IPS DF 6.9 (cell line): ENCODE results near the gene LRRC75A.
A peak's percentile ranks its signal among the peaks of the same experiment; 100 is the strongest.
"Not testable (repeated sequence)": the region's sequence is repeated elsewhere in the genome, so short reads cannot be mapped to it uniquely, and the experiment has no call there.

Experiments used
- DNase-seq: peaks from one replicate; pipeline ENCODE4 v3.0.0-alpha.2; 2013; ENCODE audit warnings: low read depth, low spot score
- H3K27ac ChIP-seq: one replicate; pipeline ENCODE4 v1.5.1; 2013; ENCODE audit warnings: low read length, control low read depth
- H3K27me3 ChIP-seq: 2 replicates; pipeline ENCODE4 v1.6.1; 2013; ENCODE audit warnings: mild to moderate bottlenecking, low read length; ENCODE audit not compliant: control insufficient read depth, insufficient read depth
- H3K36me3 ChIP-seq: 2 replicates; pipeline ENCODE4 v1.6.1; 2013; ENCODE audit warnings: low read length; ENCODE audit not compliant: control insufficient read depth, insufficient read depth
- H3K4me1 ChIP-seq: 2 replicates; pipeline ENCODE4 v1.6.1; 2013; ENCODE audit warnings: low read length; ENCODE audit not compliant: control insufficient read depth, insufficient read depth
- H3K4me3 ChIP-seq: 2 replicates; pipeline ENCODE4 v1.5.1; 2013; ENCODE audit warnings: mild to moderate bottlenecking, low read length
- H3K9me3 ChIP-seq: 2 replicates; pipeline ENCODE4 v1.6.1; 2013; ENCODE audit warnings: low read length, inconsistent platforms; ENCODE audit not compliant: control insufficient read depth, insufficient read depth
- WGBS: extraction: QIAGEN DNeasy Blood & Tissue Kit; methylation state at CpG from one replicate; pipeline ENCODE4 v1.1.7; 2013; ENCODE audit warnings: mixed read lengths, missing lambda C conversion rate; ENCODE audit not compliant: insufficient read length, insufficient coverage; 5-methylcytosine and 5-hydroxymethylcytosine counted together

LRRC75A gene, protein sequence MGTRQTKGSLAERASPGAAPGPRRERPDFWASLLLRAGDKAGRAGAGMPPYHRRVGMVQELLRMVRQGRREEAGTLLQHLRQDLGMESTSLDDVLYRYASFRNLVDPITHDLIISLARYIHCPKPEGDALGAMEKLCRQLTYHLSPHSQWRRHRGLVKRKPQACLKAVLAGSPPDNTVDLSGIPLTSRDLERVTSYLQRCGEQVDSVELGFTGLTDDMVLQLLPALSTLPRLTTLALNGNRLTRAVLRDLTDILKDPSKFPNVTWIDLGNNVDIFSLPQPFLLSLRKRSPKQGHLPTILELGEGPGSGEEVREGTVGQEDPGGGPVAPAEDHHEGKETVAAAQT

DNA sequence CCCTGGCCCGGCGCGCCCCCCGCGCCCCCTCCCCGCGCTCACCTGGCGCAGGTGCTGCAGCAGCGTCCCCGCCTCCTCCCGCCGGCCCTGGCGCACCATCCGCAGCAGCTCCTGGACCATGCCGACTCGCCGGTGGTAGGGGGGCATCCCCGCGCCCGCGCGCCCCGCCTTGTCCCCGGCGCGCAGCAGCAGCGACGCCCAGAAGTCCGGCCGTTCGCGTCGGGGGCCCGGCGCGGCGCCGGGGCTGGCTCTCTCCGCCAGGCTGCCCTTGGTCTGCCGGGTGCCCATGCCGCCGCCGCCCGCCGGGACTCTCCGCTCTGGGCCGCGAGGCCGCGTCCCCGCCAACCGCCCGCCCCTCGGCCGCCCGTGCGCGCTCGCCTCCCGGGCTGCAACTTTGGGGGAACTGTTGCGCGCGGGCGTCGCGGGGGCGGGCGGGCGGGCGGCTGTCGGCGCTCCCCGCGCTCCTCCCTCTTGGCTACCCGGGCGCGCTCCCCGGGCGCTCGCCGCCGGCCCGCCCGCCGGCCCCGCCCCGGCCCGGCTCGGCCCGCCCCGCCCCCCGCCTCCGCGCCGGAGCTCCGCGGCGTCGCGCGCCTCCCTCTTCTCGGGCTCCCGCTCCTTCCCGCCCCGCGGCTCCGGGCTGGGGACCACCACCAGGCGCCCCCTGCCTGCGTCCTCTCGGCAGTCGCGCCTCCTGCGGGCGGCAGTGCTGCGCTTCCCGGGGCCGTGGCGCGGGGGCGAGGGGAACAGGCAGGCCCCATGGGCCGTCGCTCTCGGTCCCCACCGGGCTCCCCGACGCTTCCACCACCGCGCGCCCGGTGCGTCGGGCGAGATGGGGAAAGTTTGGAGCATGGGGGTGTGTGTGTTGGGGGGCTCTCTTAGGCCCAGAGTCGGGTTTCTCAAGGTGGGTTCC lies at the start of gene LRRC75A:
TSS of gene LRRC75A (minus strand) at position 491 of the 910 bp plus-strand sequence. CDS start at position 288, 203 bp downstream.
- no CpG with 5 or more reads among the region's 134 CpGs for WGBS
- Histone ChIP-seq H3K4me3 (peak within 1 kb of the TSS; percentile 53; the same call in 1 of the 2 replicates), H3K36me3 (no peaks in the 10 kb centered on the region), H3K4me1 (peaks cover 7% of the 10 kb centered on the region), H3K9me3 (no peaks in the 10 kb centered on the region), H3K27ac (no peak within 1 kb of the TSS), H3K27me3 (no peaks in the 10 kb centered on the region)
- no peak for DNase-seq

DNA sequence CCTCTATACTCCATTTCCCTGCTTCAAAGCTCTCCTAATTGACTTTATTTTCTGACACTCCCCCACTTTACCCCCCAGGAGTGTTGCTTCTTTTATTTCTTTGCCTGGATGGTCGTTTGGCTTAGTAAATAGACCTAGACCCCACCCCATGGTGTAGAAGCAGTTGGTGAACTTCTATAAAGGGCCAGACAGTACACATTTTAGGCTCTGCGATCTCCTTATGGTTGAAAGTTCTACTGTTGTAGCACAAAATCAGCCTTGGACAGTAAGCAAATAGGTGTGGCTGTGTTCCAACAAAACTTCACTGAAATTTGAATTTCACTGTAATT lies 45.1 kb upstream of the LRRC75A start:
- Histone ChIP-seq H3K9me3 (no peaks in the 10 kb centered on the region), H3K4me1 (no peaks in the 10 kb centered on the region), H3K36me3 (no peaks in the 10 kb centered on the region), H3K4me3 (no peak overlapping the region), H3K27me3 (no peaks in the 10 kb centered on the region), H3K27ac (no peak overlapping the region)
- no CpG with 5 or more reads among the region's 2 CpGs for WGBS
- DNase-seq: no peak

DNA sequence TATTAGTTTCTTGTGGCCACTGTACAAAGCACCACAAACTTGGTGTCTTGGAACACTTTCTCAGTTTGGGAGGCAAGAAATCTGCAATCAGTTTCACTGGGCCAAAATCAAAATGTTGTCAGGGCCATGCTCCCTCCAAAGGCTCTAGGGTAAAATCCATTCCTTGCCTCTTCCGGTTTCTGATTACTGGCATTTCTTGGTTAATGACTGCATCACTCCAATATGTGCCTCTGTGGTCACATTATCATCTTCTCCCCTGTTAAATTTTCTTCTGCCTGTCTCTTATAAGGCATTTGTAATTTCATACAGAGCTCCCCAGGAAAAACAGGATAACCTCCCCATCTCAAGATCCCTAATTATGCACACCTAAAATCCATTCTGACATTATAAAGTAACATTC lies 42.2 kb upstream of the LRRC75A start:
- DNase-seq: no peak
- WGBS: no CpG with 5 or more reads among the region's 1 CpG
- Histone ChIP-seq H3K27me3 (no peaks in the 10 kb centered on the region), H3K4me3 (no peak overlapping the region), H3K4me1 (no peaks in the 10 kb centered on the region), H3K27ac (no peak overlapping the region), H3K9me3 (no peaks in the 10 kb centered on the region), H3K36me3 (no peaks in the 10 kb centered on the region)

DNA sequence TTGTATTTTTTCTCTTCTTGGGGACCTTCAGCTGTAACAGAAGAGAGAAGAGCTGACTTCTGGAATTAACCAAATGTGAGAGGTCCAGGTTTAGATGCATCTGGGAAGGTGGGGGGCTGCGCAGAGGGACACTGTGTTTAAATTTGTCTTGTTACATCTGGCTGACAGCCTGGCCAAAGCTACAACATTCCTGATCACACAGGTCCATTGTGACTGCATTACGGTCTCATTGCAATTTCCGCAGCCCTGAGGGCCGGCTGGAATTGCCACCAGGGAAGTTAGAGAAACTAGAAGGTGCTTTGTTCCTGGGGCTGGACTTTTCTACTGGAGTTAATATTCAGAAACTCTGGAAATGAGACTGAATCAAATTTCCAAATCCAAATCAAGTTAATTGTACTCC lies 37.9 kb upstream of the LRRC75A start:
- no peak for DNase-seq
- Histone ChIP-seq H3K36me3 (no peaks in the 10 kb centered on the region), H3K27me3 (no peaks in the 10 kb centered on the region), H3K4me1 (no peaks in the 10 kb centered on the region), H3K27ac (no peak overlapping the region), H3K4me3 (no peak overlapping the region), H3K9me3 (no peaks in the 10 kb centered on the region)
- WGBS: no CpG with 5 or more reads among the region's 4 CpGs

DNA sequence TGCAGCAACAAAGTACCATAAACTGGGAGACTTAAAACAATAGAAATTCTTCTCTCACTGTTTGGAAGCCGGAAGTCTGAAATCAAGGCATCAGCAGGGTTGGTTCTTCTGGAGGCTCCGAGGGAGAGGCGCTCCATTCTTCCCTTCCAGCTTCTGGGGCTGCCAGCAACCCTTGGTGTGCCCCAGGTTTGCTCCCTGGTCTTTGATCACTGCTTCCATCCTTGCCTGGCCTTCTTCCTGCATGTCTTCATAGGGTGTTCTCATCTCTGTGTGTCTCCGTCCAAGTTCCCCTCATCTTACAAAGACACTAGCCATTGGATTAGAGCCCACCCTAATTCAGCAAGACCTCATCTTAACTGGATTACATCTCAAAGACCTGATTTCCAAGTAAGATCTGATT lies 35.3 kb upstream of the LRRC75A start:
- Histone ChIP-seq H3K27me3 (no peaks in the 10 kb centered on the region), H3K36me3 (no peaks in the 10 kb centered on the region), H3K9me3 (no peaks in the 10 kb centered on the region), H3K4me1 (no peaks in the 10 kb centered on the region), H3K27ac (no peak overlapping the region), H3K4me3 (no peak overlapping the region)
- no CpG with 5 or more reads among the region's 4 CpGs for WGBS
- DNase-seq: no peak

DNA sequence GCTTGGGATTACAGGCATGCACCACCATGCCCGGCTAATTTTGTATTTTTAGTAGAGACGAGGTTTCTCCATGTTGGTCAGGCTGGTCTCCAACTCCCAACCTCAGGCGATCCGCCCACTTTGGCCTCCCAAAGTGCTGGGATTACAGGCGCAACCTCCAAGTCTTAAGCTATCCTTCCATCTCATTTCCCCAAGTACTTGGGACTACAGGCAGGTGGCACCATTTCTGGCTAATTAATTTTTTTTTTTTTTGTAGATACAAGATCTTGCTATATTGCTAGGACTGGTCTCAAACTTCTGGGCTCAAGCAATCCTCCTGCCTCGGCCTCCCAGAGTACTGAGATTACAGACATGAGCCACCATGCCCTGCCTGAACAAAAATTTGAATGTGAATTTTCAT lies 33.6 kb upstream of the LRRC75A start:
- no CpG with 5 or more reads among the region's 6 CpGs for WGBS
- not testable (repeated sequence) for H3K4me3 ChIP-seq, DNase-seq, H3K27ac ChIP-seq, H3K27me3 ChIP-seq, H3K4me1 ChIP-seq, H3K9me3 ChIP-seq, H3K36me3 ChIP-seq

DNA sequence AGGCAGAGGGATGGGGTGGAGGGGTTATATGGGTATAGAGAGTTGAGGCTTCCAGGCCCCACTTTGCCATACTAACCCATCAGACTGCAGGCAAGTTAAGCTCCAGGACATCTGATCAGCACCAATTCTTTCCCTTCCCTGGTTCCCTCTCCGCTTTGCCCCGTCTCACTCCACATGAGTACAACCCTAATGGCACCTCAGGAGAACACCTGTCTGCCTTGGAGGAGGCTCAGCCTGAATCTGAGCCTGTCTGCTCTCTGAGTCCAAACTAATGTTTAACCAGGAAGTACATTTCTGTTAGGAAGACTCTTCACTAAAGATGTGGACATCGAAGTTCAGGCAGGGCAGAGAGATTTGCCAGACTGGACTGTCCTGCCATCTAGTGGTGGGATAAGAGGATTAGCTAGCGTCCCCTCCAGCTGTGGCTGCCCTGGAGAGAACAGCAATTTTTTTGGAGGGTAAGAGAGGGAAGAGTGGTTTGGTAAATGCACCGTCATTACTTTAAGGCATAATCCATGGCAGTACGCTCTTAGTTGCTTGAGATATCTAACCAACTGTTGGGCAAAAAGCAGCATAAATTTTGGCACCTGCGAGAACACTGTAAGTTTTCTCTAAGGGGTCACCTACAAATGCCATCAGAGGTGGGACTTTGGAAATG lies 29.2 kb upstream of the LRRC75A start:
- peaks cover 2% of the 10 kb centered on the region for H3K4me1 ChIP-seq
- no peak overlapping the region for H3K4me3 ChIP-seq
- peak; percentile 70 for DNase-seq
- no peaks in the 10 kb centered on the region for H3K36me3 ChIP-seq
- 0 out of 2 replicates have a peak, but pooled peaks cover 2% of the 10 kb centered on the region for H3K27me3 ChIP-seq
- H3K27ac ChIP-seq: no peak overlapping the region
- H3K9me3 ChIP-seq: no peaks in the 10 kb centered on the region
- WGBS: no CpG with 5 or more reads among the region's 7 CpGs

DNA sequence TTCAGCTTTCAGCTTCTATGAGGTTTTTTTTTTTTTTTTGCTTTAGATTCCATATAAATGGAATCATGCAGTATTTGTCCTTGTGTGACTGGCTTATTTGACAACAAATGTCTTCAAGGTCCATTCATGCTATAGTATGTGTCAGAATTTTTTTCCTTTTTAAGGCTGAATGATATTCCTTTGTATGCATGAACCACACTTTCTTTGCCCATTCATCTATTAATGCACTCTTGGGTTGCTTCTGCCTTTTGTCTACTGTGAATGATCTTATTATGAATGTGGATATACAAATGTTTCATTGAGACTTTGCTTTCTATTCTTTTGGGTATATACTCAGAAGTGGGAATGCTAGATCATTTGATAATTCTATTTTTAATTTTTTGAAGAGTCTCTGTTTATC lies 27.0 kb upstream of the LRRC75A start:
- H3K36me3 ChIP-seq: no peaks in the 10 kb centered on the region
- DNase-seq: no peak
- peaks cover 3% of the 10 kb centered on the region for H3K4me1 ChIP-seq
- no peak overlapping the region for H3K27ac ChIP-seq
- H3K4me3 ChIP-seq: no peak overlapping the region
- no peaks in the 10 kb centered on the region for H3K9me3 ChIP-seq
- H3K27me3 ChIP-seq: 0 out of 2 replicates have a peak, but pooled peaks cover 2% of the 10 kb centered on the region

DNA sequence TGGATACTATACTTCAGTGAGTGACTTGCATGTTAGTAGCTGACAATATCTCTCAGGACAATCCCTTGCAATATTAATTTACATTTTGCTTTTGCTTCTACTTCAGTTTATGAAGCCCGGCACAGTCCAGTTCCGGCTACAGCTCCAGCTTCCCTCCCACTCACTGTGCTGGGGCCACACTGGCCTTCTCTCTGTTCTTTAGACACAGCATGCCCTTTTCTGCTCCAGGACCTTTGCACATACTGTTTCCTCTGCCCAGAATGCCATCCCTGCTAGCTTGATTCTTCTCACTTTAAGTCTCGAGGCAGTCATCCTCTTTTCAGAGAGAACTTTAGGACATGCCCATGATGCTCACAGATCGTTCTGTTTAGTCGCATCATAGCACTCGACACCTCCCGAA lies 25.5 kb upstream of the LRRC75A start:
- H3K27me3 ChIP-seq: 0 out of 2 replicates have a peak, but pooled peaks cover 2% of the 10 kb centered on the region
- no CpG with 5 or more reads among the region's 7 CpGs for WGBS
- no peaks in the 10 kb centered on the region for H3K9me3 ChIP-seq
- H3K27ac ChIP-seq: no peak overlapping the region
- H3K4me3 ChIP-seq: no peak overlapping the region
- DNase-seq: no peak
- peaks cover 3% of the 10 kb centered on the region for H3K4me1 ChIP-seq
- H3K36me3 ChIP-seq: no peaks in the 10 kb centered on the region

DNA sequence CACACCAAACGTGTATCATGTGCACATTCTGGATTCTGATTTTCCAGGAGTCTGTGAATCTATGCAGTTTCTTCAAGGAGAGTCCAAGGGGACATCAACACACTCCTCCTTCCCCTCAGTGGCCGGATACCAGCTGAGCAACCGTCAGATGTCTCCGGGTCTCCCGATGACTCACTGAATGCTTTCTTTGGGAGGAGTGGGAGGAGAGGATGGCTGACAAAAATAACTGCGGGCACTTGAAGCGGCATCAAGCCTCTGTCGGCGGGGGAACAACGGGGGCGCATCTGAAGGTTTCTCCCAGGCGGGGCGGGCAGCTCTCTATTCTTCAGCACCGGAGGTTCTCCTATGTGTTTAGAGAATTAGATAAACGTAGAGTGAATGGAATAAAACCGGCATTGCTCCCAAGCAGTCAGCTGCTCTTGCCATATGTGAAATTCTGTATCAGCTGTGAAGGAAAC lies 24.6 kb upstream of the LRRC75A start:
- H3K27me3 ChIP-seq: 0 out of 2 replicates have a peak, but pooled peaks cover 2% of the 10 kb centered on the region
- H3K27ac ChIP-seq: no peak overlapping the region
- no peaks in the 10 kb centered on the region for H3K36me3 ChIP-seq
- no peak overlapping the region for H3K4me3 ChIP-seq
- peaks cover 3% of the 10 kb centered on the region for H3K4me1 ChIP-seq
- no CpG with 5 or more reads among the region's 16 CpGs for WGBS
- no peaks in the 10 kb centered on the region for H3K9me3 ChIP-seq
- DNase-seq: no peak
